Raji (cell line): ENCODE results near the gene SFXN4.

Experiments used
- POLR2A ChIP-seq: IDR thresholded peaks from 2 replicates; pipeline ENCODE4 v1.6.1; 2011; ENCODE audit warnings: low read depth, low read length, control low read depth; ENCODE audit not compliant: insufficient read depth

SFXN4 gene

DNA sequence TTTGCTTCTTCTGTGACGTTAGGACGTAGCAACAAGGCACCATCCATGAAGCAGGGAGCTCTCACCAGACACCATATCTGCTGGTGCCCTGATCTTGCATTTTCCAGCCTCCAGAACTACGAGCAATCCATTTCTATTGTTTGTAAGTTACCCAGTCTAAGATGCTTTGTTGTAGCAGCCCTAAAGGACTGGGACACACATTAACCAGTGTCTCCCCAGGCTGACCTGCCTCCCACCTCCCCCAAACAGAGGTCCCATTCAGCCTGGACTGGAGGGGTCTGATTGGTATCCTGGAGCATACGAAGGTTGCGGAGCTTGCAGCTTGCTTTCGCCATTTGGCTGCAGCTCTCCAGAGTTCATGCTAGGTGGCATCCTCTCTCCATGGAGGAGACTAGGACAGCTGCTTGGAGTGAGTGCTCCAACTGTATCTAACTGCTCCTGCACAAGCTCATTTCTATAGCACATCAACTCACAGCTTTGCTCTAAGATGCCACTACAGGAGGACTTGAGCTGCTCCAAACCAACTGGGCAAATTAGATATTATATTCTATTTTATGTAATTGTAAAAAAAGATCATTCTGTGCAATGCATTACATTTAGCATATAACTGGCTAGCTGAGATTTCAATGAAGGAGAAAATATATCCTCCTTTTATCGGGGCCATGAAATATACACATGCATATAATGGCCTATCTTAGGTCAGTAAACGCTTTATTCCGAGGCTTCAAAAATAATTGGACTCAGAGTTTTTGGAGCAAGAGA lies 33.9 kb upstream of the SFXN4 start:
- TF ChIP-seq POLR2A: no peak

DNA sequence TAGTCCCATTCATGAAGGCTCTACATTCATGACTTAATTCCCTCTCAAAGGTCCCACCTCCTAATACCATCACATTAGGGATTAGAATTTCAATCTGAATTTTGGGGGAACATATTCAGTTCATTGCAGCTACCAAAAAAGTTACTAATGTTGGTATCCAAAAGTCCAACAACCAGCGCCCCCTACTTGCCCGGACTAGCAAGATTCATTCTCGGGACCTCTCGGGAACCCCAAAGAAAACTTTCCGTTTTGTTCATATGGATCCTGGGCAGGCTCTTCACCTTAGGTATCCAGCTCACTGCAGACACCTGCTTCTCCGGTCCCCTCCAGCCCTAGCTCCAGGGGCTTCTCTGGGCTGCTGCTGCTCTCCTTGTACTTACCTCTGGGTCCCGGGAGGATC lies 32.9 kb upstream of the SFXN4 start:
- TF ChIP-seq POLR2A: no peak

- no peak for TF ChIP-seq POLR2A
These were observed 32.4 kb upstream of the SFXN4 start for GRCh38 chr10:119197921-119198320.

DNA sequence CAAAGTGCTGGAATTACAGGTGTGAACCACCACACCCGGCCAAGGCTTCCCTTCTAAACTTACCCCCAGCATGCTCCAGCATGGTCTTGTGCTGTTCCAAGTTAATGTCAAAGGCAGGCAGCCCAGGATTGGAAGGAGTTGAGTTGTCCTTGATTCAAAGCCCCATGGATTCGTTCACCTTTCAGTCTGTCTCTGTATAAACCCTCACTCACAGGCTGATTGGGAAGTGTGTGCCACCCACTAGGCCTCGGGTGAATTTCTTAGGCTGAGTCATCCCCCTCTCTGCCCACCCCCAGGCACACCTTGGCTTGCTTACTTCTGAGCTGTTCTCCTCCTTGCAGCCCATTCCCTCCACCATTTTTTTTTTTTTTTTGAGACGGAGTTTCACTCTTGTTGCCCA lies 26.4 kb upstream of the SFXN4 start:
- TF ChIP-seq POLR2A: no peak

DNA sequence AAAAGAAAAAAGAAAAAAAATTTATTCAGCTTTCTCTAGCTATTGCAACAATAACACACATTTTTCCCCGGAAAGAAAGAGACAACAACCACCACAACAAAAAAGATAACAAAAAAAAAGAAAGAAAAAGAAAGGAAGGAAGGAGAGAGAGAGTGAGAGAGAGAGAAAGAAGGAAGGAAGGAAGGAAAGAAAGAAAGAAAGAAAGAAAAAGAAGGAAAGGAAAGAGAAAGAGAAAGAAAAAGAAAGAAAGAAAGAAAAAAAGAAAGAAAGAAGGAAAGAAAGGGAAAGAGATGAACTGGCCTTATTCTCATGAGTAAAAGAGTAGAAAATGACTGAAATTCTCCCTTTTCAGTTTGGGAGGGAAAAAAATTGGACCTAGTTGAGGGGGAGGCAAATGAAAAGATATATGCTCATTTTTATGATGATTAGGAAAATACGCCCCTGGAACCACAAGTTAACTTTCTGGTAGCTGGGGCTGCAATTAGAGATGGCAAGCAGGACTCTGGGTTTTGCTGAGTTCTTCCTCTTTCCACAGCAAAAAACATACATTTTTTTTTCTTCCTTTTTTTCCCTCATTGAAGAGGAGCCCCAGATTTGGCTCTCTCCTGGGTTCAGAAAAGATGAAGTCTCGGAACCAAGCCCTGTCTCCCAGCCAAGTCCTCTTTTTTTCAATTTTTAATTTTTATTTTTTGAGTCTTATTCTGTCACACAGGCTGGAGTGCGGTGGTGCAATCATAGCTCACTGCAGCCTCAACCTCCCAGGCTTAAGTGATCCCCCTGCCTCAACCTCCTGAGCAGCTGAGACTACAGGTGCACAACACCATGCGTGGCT lies 25.7 kb upstream of the SFXN4 start:
- no peak for TF ChIP-seq POLR2A

DNA sequence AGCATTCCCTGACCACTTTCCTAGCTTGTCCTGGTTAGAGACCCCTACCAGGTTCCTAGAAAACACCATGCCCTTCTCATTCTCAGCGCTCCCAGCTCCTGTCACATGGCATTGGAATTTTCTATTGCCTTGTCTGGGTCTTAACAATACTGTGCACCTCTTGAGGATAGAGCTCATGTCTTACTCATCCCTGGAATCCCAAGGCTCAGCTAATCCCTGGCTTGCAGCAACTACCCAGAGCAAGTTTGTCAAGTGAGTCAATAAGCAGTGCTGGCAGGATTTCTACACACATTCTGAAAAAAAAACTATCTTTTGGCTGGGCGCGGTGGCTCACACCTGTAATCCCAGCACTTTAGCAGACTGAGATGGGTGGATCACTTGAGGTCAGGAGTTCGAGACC lies 24.8 kb upstream of the SFXN4 start:
- no peak for TF ChIP-seq POLR2A

DNA sequence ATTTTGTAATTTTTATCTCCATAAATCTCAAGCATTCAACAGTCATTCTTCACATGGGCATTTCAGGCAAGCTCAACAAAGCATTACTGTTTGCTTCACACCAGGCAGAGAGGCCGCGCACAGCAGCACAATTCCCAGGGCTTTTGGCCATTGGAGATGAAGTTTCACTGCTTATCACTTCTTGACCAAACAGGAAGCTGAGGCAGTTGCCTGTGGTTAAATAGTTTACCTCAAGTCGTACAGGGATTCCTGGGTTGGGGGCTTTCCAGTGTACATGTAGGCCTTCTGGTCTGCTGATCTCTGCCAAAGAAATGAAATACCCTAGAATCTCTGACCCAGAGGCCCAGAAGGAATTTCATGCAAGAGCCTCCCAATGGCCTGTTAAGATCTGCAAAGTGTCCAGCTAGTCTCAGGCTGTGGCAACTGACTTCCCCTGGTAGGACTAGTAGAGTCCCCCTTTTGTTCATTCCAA lies 24.3 kb upstream of the SFXN4 start:
- no peak for TF ChIP-seq POLR2A

- TF ChIP-seq POLR2A: no peak
These were observed 18.3 kb upstream of the SFXN4 start for GRCh38 chr10:119183664-119184412.

- peak; percentile 99 for TF ChIP-seq POLR2A
These were observed 13.0 kb upstream of the SFXN4 start, which contains the start of gene PRDX3 for GRCh38 chr10:119178372-119179119. PRDX3 (minus strand) TSS chr10:119178812; CDS start chr10:119178790, 22 bp downstream.

DNA sequence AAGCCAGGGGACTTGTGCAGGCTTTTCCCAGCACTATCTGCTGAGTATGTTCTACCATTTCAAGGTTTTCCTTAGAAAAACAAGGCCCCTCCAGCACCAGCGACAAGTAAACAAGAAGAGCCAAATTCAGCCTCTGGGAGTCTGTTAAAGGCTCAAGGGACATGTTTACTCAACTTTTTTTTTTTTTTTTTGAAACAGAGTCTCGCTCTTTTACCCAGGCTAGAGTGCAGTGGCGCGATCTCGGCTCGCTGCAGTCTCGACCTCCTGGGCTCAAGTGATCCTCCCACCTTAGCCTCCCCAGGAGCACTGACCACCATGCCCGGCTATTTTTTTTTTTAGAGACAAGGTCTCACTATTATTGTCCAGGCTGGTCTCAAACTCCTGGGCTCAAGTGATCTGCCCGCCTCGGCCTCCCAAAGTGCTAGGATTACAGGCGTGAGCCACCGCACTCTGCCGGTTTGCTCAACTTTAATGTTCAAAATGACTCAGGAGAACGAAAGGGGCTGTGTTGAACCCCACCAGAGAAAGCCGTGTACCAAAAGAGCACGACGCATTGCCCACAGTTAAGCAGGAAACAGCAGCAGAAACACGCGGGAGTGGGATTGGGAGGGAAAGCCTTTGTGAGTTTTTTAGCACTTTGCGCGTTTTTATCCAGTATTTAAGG lies 12.3 kb upstream of the SFXN4 start:
- no peak for TF ChIP-seq POLR2A

DNA sequence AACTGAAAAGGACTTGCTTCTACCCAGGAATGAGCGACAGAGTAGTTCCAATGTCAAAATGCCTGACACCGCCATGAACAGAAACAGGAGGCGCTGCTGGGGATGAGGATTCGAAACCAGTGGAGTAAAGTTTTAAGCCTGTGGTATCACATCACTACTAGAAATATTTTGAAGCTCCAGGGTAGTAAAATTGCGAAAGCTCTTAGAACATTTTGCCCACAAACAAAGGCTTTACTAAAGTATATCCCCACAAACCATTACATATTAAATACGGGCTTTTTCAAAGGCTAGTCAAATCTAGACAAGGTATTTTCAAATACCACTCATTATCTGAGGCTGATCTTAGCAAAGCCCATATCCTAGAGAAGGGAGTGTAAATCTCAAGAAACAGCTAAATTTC lies 10.7 kb upstream of the SFXN4 start:
- no peak for TF ChIP-seq POLR2A

GRCh38 chr10:119174109-119174508 lies 8.6 kb upstream of the SFXN4 start:
- TF ChIP-seq POLR2A: no peak

GRCh38 chr10:119167041-119167440 lies 1.5 kb upstream of the SFXN4 start:
- no peak for TF ChIP-seq POLR2A

GRCh38 chr10:119166564-119166963 lies 1.1 kb upstream of the SFXN4 start:
- no peak for TF ChIP-seq POLR2A
